Panc1 (cell line): ENCODE data around the gene TTC9C. TPM values are rescaled to one million over a fixed set of nuclear protein-coding genes. Genes with fewer than 3 reads are reported as not detected.

ENCODE experiments used
- ATAC-seq: fragments of 200-7000 bp; cut with Tn5 transposase; 2 replicates; pipeline ENCODE4 v1.9.1; 2020; ENCODE audit warnings: mild to moderate bottlenecking, moderate library complexity
- BruUV-seq: library from RNA; stranded (reverse); fragments of 400-500 nt; replicated peaks from 2 replicates; lab custom pipeline; 2021; lab: Mats Ljungman, UMichigan
- CTCF ChIA-PET: fragments of 300-600 bp; sonication (Branson Sonifier 250); formaldehyde crosslinking; loops from one replicate; lab custom pipeline; 2022; ENCODE audit warnings: antibody characterized with exemption; lab: Charles Lee
- POLR2A ChIA-PET: fragments of 300-600 bp; sonication (Branson Sonifier 250); formaldehyde crosslinking; loops from one replicate; lab custom pipeline; 2022; ENCODE audit warnings: antibody characterized with exemption; lab: Charles Lee
- DNase-seq: peaks from one replicate; pipeline ENCODE4 v3.0.0-alpha.2; 2010; ENCODE audit warnings: low read depth, low spot score
- H3K27ac ChIP-seq: 2 replicates; pipeline ENCODE4 v1.5.1; 2011; ENCODE audit warnings: mild to moderate bottlenecking, low read length, inconsistent platforms
- H3K27me3 ChIP-seq: fragments of 200-500 bp; sonication (Bioruptor generic); 2 replicates; pipeline ENCODE4 v1.6.0; 2014; ENCODE audit warnings: low read length, inconsistent platforms; ENCODE audit not compliant: control insufficient read depth, insufficient read depth
- H3K36me3 ChIP-seq: fragments of 200-500 bp; sonication (Bioruptor generic); 2 replicates; pipeline ENCODE4 v1.5.1; 2014; ENCODE audit warnings: inconsistent platforms, mild to moderate bottlenecking, low read length, moderate library complexity; ENCODE audit not compliant: control insufficient read depth, insufficient read depth
- H3K4me1 ChIP-seq: 2 replicates; pipeline ENCODE4 v1.5.1; 2011; ENCODE audit warnings: inconsistent platforms, mild to moderate bottlenecking, low read length, moderate library complexity; ENCODE audit not compliant: control insufficient read depth, insufficient read depth
- H3K4me3 ChIP-seq, 2 experiments: 2 replicates each; pipeline ENCODE4 v1.5.1; 2011 to 2012; ENCODE audit warnings: low read depth in 2 of 2, low read length in 2 of 2, mild to moderate bottlenecking in 2 of 2, inconsistent platforms in 1 of 2, moderate library complexity in 1 of 2
- H3K9me3 ChIP-seq: fragments of 200-500 bp; sonication (Bioruptor generic); 2 replicates; pipeline ENCODE4 v1.5.1; 2014; ENCODE audit warnings: low read depth, mild to moderate bottlenecking, inconsistent platforms, low read length, moderate library complexity; ENCODE audit not compliant: control insufficient read depth, insufficient read depth
- CTCF ChIP-seq: fragments of 450-650 bp; IDR thresholded peaks from 2 replicates; pipeline ENCODE4 v1.5.1; 2017; ENCODE audit warnings: mild to moderate bottlenecking
- POLR2AphosphoS5 ChIP-seq: IDR thresholded peaks from 2 replicates; pipeline ENCODE4 v1.6.1; 2012; ENCODE audit warnings: mild to moderate bottlenecking, low read depth, low read length, moderate library complexity
- REST ChIP-seq, 2 experiments: IDR thresholded peaks; 2 replicates each; pipeline ENCODE4 v1.6.1; 2011 to 2012; ENCODE audit warnings: low read depth in 2 of 2, control low read depth in 1 of 2, low read length in 1 of 2, mild to moderate bottlenecking in 1 of 2, moderate library complexity in 1 of 2; ENCODE audit not compliant: insufficient read depth in 1 of 2
- SIN3A ChIP-seq: IDR thresholded peaks from 2 replicates; pipeline ENCODE4 v1.6.1; 2012; ENCODE audit warnings: low read depth, mild to moderate bottlenecking, low read length, moderate library complexity, borderline replicate concordance; ENCODE audit not compliant: insufficient read depth
- TCF7L2 ChIP-seq: IDR thresholded peaks from 2 replicates; pipeline ENCODE4 v1.6.1; 2011; ENCODE audit warnings: mild to moderate bottlenecking, low read depth, low read length, inconsistent platforms
- in situ Hi-C: cut with HindIII; loops from 2 replicates; pipeline ENCODE4 v1.10.0; 2016; ENCODE audit warnings: low sequenced_read_pairs, low pct_unique_long_range_greater_than_20kb
- intact Hi-C: fragments of 100-400 bp; cut with micrococcal nuclease; formaldehyde crosslinking; loops from one replicate; pipeline ENCODE4 v1.10.0; 2022; ENCODE audit not compliant: unreplicated experiment
- total RNA-seq: library from RNA; stranded (reverse); gene quantifications from one replicate; pipeline ENCODE4 v1.2.1, GENCODE V29; 2021; ENCODE audit not compliant: unreplicated experiment

Gene TTC9C
- total RNA-seq, 1 experiment from 2014 or later, result 39.4 TPM

GRCh38 chr11:62782753-62783152 is 54.5 kb downstream of the TTC9C start:
- H3K27ac ChIP-seq, result no peak overlapping the region
- ATAC-seq, result no peak
- H3K27me3 ChIP-seq, result no peaks in the 10 kb centered on the region
- intact Hi-C loops (no loop called here), in situ Hi-C loops (no loop called here)
- H3K36me3 ChIP-seq, result peaks cover 3% of the 10 kb centered on the region
- no TSS peak for BruUV-seq
- no peak overlapping the region for H3K4me3 ChIP-seq
- no peak for DNase-seq
- TF ChIP-seq REST (IDR thresholded peaks at IDR 0.05; ENCODE audit: insufficient read depth in 1 of 2, low read depth in 2 of 2, low read length in 1 of 2) (no peak), POLR2AphosphoS5 (no peak), CTCF (no peak), TCF7L2 (no peak), SIN3A (no peak)
- H3K9me3 ChIP-seq, result no peaks in the 10 kb centered on the region
- ChIA-PET POLR2A (no interaction called here), CTCF (no interaction called here)
- peaks cover 7% of the 10 kb centered on the region for H3K4me1 ChIP-seq

GRCh38 chr11:62786318-62787004 is 58.2 kb downstream of the TTC9C start:
- Histone ChIP-seq H3K27ac (peak overlapping the region; percentile 87), H3K4me3 (peak overlapping the region; percentile 86 to 98), H3K27me3 (no peaks in the 10 kb centered on the region), H3K36me3 (peaks cover 3% of the 10 kb centered on the region), H3K4me1 (peaks cover 30% of the 10 kb centered on the region), H3K9me3 (no peaks in the 10 kb centered on the region)
- peak; percentile 81 for ATAC-seq
- in situ Hi-C loops (no loop called here), intact Hi-C loops (loop anchor here (2.0 kb wide), 1 partner anchor 76 kb away; no protein-coding TSS in a partner anchor)
- no peak for TF ChIP-seq POLR2AphosphoS5
- TF ChIP-seq REST (IDR thresholded peaks at IDR 0.05; ENCODE audit: insufficient read depth in 1 of 2, low read depth in 2 of 2, low read length in 1 of 2), result no peak
- TF ChIP-seq SIN3A, result peak; percentile 19; the same call in 1 of the 2 replicates
- TF ChIP-seq TCF7L2, result no peak
- TF ChIP-seq CTCF, result peak; percentile 98
- CTCF ChIA-PET, result interaction anchor here (0.5 to 1.4 kb wide), 7 partner anchors 11 to 177 kb away, joined by 3 to 7 read pairs (median 3); partner anchors contain the start of gene TAF6L
- BruUV-seq, result no TSS peak
- POLR2A ChIA-PET, result interaction anchor here (0.5 to 0.9 kb wide), 4 partner anchors 41 to 185 kb away, joined by 3 to 8 read pairs (median 4); partner anchors contain the start of gene MTA2
- no peak for DNase-seq
